Panc1 (cell line): Measurements from ENCODE around the gene C19orf33. TPM values are rescaled to one million over a fixed set of nuclear protein-coding genes. Genes with fewer than 3 reads are reported as not detected.

Experiments
- ATAC-seq: fragments of 200-7000 bp; cut with Tn5 transposase; 2 replicates; pipeline ENCODE4 v1.9.1; 2020; ENCODE audit warnings: mild to moderate bottlenecking, moderate library complexity
- BruUV-seq: library from RNA; stranded (reverse); fragments of 400-500 nt; replicated peaks from 2 replicates; lab custom pipeline; 2021; lab: Mats Ljungman, UMichigan
- CTCF ChIA-PET: fragments of 300-600 bp; sonication (Branson Sonifier 250); formaldehyde crosslinking; loops from one replicate; lab custom pipeline; 2022; ENCODE audit warnings: antibody characterized with exemption; lab: Charles Lee
- POLR2A ChIA-PET: fragments of 300-600 bp; sonication (Branson Sonifier 250); formaldehyde crosslinking; loops from one replicate; lab custom pipeline; 2022; ENCODE audit warnings: antibody characterized with exemption; lab: Charles Lee
- DNase-seq: peaks from one replicate; pipeline ENCODE4 v3.0.0-alpha.2; 2010; ENCODE audit warnings: low read depth, low spot score
- H3K27ac ChIP-seq: 2 replicates; pipeline ENCODE4 v1.5.1; 2011; ENCODE audit warnings: mild to moderate bottlenecking, low read length, inconsistent platforms
- H3K27me3 ChIP-seq: fragments of 200-500 bp; sonication (Bioruptor generic); 2 replicates; pipeline ENCODE4 v1.6.0; 2014; ENCODE audit warnings: low read length, inconsistent platforms; ENCODE audit not compliant: control insufficient read depth, insufficient read depth
- H3K36me3 ChIP-seq: fragments of 200-500 bp; sonication (Bioruptor generic); 2 replicates; pipeline ENCODE4 v1.5.1; 2014; ENCODE audit warnings: inconsistent platforms, mild to moderate bottlenecking, low read length, moderate library complexity; ENCODE audit not compliant: control insufficient read depth, insufficient read depth
- H3K4me1 ChIP-seq: 2 replicates; pipeline ENCODE4 v1.5.1; 2011; ENCODE audit warnings: inconsistent platforms, mild to moderate bottlenecking, low read length, moderate library complexity; ENCODE audit not compliant: control insufficient read depth, insufficient read depth
- H3K4me3 ChIP-seq, 2 experiments: 2 replicates each; pipeline ENCODE4 v1.5.1; 2011 to 2012; ENCODE audit warnings: low read depth in 2 of 2, low read length in 2 of 2, mild to moderate bottlenecking in 2 of 2, inconsistent platforms in 1 of 2, moderate library complexity in 1 of 2
- H3K9me3 ChIP-seq: fragments of 200-500 bp; sonication (Bioruptor generic); 2 replicates; pipeline ENCODE4 v1.5.1; 2014; ENCODE audit warnings: low read depth, mild to moderate bottlenecking, inconsistent platforms, low read length, moderate library complexity; ENCODE audit not compliant: control insufficient read depth, insufficient read depth
- POLR2AphosphoS5 ChIP-seq: IDR thresholded peaks from 2 replicates; pipeline ENCODE4 v1.6.1; 2012; ENCODE audit warnings: mild to moderate bottlenecking, low read depth, low read length, moderate library complexity
- SIN3A ChIP-seq: IDR thresholded peaks from 2 replicates; pipeline ENCODE4 v1.6.1; 2012; ENCODE audit warnings: low read depth, mild to moderate bottlenecking, low read length, moderate library complexity, borderline replicate concordance; ENCODE audit not compliant: insufficient read depth
- TCF7L2 ChIP-seq: IDR thresholded peaks from 2 replicates; pipeline ENCODE4 v1.6.1; 2011; ENCODE audit warnings: mild to moderate bottlenecking, low read depth, low read length, inconsistent platforms
- in situ Hi-C: cut with HindIII; loops from 2 replicates; pipeline ENCODE4 v1.10.0; 2016; ENCODE audit warnings: low sequenced_read_pairs, low pct_unique_long_range_greater_than_20kb
- intact Hi-C: fragments of 100-400 bp; cut with micrococcal nuclease; formaldehyde crosslinking; loops from one replicate; pipeline ENCODE4 v1.10.0; 2022; ENCODE audit not compliant: unreplicated experiment
- total RNA-seq: library from RNA; stranded (reverse); gene quantifications from one replicate; pipeline ENCODE4 v1.2.1, GENCODE V29; 2021; ENCODE audit not compliant: unreplicated experiment
- TF ChIP-seq, protein P1 (sequence below): fragments of 450-650 bp; IDR thresholded peaks from 2 replicates; pipeline ENCODE4 v1.5.1; 2017; ENCODE audit warnings: mild to moderate bottlenecking
- TF ChIP-seq, protein P2 (sequence below), 2 experiments: IDR thresholded peaks; 2 replicates each; pipeline ENCODE4 v1.6.1; 2011 to 2012; ENCODE audit warnings: low read depth in 2 of 2, control low read depth in 1 of 2, low read length in 1 of 2, mild to moderate bottlenecking in 1 of 2, moderate library complexity in 1 of 2; ENCODE audit not compliant: insufficient read depth in 1 of 2

C19orf33 gene
- total RNA-seq, 1 experiment from 2014 or later, result 201 TPM

DNA sequence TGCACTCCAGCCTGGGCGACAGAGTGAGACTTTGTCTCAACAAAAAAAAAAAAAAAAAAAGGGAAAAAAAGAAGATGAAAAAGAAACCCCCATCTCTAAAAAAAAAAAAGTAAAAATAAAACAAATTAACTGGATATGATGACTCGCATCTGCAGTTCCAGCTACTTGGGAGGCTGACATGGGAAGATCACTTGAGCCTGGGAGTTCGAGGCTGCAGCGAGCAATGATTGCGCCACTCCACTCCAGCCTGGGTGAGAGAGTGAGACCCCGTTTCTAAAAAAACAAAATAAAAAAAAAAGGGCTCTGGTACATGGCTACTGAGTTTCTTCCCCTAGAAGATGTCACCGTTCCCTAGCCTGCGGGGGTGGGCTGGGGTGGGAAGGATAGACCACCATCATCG is 29.2 kb downstream of the C19orf33 start:
- H3K27ac ChIP-seq, result no peak overlapping the region
- H3K36me3 ChIP-seq, result no peaks in the 10 kb centered on the region
- peaks cover 4% of the 10 kb centered on the region; the same call in 1 of the 2 replicates for H3K4me1 ChIP-seq
- no peak overlapping the region for H3K4me3 ChIP-seq
- no peaks in the 10 kb centered on the region for H3K27me3 ChIP-seq
- no TSS peak for BruUV-seq
- CTCF ChIA-PET, result interaction anchor here (0.6 kb wide), 1 partner anchor 100 kb away, joined by 17 read pairs; no protein-coding TSS in a partner anchor
- DNase-seq, result no peak
- intact Hi-C loops, result no loop called here
- no peaks in the 10 kb centered on the region for H3K9me3 ChIP-seq
- POLR2A ChIA-PET, result no interaction called here
- TF ChIP-seq, protein P1, sequence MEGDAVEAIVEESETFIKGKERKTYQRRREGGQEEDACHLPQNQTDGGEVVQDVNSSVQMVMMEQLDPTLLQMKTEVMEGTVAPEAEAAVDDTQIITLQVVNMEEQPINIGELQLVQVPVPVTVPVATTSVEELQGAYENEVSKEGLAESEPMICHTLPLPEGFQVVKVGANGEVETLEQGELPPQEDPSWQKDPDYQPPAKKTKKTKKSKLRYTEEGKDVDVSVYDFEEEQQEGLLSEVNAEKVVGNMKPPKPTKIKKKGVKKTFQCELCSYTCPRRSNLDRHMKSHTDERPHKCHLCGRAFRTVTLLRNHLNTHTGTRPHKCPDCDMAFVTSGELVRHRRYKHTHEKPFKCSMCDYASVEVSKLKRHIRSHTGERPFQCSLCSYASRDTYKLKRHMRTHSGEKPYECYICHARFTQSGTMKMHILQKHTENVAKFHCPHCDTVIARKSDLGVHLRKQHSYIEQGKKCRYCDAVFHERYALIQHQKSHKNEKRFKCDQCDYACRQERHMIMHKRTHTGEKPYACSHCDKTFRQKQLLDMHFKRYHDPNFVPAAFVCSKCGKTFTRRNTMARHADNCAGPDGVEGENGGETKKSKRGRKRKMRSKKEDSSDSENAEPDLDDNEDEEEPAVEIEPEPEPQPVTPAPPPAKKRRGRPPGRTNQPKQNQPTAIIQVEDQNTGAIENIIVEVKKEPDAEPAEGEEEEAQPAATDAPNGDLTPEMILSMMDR, result no peak
- TF ChIP-seq POLR2AphosphoS5, result no peak
- TF ChIP-seq, protein P2, sequence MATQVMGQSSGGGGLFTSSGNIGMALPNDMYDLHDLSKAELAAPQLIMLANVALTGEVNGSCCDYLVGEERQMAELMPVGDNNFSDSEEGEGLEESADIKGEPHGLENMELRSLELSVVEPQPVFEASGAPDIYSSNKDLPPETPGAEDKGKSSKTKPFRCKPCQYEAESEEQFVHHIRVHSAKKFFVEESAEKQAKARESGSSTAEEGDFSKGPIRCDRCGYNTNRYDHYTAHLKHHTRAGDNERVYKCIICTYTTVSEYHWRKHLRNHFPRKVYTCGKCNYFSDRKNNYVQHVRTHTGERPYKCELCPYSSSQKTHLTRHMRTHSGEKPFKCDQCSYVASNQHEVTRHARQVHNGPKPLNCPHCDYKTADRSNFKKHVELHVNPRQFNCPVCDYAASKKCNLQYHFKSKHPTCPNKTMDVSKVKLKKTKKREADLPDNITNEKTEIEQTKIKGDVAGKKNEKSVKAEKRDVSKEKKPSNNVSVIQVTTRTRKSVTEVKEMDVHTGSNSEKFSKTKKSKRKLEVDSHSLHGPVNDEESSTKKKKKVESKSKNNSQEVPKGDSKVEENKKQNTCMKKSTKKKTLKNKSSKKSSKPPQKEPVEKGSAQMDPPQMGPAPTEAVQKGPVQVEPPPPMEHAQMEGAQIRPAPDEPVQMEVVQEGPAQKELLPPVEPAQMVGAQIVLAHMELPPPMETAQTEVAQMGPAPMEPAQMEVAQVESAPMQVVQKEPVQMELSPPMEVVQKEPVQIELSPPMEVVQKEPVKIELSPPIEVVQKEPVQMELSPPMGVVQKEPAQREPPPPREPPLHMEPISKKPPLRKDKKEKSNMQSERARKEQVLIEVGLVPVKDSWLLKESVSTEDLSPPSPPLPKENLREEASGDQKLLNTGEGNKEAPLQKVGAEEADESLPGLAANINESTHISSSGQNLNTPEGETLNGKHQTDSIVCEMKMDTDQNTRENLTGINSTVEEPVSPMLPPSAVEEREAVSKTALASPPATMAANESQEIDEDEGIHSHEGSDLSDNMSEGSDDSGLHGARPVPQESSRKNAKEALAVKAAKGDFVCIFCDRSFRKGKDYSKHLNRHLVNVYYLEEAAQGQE (IDR thresholded peaks at IDR 0.05; ENCODE audit: insufficient read depth in 1 of 2, low read depth in 2 of 2, low read length in 1 of 2), result no peak
- TF ChIP-seq SIN3A, result no peak
- TF ChIP-seq TCF7L2, result no peak
- ATAC-seq, result no peak
- in situ Hi-C loops, result no loop called here

DNA sequence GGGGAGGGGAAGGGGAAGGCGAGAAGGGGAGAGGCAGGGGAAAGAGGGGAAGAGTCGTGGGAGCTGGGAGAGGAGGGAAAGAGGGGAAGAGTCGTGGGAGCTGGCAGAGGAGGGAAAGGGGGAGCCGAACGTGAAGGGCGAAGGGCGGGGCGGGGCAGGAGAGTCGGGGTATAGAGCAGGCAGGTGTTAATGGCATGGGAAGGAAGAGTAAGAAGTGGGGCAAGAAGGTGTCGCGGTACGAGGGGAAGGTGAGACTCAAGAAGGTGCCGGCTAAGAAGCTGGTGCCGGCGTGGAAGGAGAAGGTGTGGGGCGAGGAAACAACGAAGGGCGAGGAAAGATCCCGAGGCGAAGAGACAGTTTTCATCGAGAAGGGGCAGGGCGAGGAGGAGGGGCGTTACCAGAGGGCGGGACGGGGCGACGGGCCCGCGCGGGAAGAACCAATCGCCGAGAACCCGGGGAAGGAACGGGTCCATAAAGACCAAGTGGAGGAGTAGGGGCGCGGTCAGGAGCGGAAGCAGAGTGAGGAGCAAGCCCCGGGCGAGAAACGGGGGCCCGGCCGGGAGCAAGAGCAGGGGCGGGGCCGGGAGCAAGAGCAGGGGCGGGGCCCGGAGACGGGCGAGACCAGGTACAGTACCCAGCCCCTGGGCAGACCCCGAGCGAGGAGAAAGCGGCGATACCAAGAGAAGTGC is 32.0 kb downstream of the C19orf33 start:
- H3K27ac ChIP-seq, result peak overlapping the region; percentile 80
- intact Hi-C loops (loop anchor here (1.0 to 2.0 kb wide), 2 partner anchors 91 to 103 kb away; no protein-coding TSS in a partner anchor), in situ Hi-C loops (no loop called here)
- TF ChIP-seq TCF7L2 (no peak), POLR2AphosphoS5 (no peak; the same call in 1 of the 2 replicates), SIN3A (no peak; the same call in 1 of the 2 replicates)
- TF ChIP-seq, protein P1, result no peak
- TF ChIP-seq, protein P2 (IDR thresholded peaks at IDR 0.05; ENCODE audit: insufficient read depth in 1 of 2, low read depth in 2 of 2, low read length in 1 of 2), result no peak
- H3K4me1 ChIP-seq, result peaks cover 4% of the 10 kb centered on the region; the same call in 1 of the 2 replicates
- ATAC-seq, result peak; percentile 89
- POLR2A ChIA-PET, result interaction anchor here (0.6 kb wide), 3 partner anchors 111 to 953 kb away, joined by 3 to 4 read pairs (median 4); no protein-coding TSS in a partner anchor
- H3K27me3 ChIP-seq, result no peaks in the 10 kb centered on the region
- no TSS peak for BruUV-seq
- no peaks in the 10 kb centered on the region for H3K36me3 ChIP-seq
- peak overlapping the region; percentile 72 to 96 for H3K4me3 ChIP-seq
- DNase-seq, result peak; percentile 83
- H3K9me3 ChIP-seq, result no peaks in the 10 kb centered on the region
- CTCF ChIA-PET, result interaction anchor here (0.6 to 1.6 kb wide), 5 partner anchors 38 to 101 kb away, joined by 3 to 10 read pairs (median 5); partner anchors contain the start of gene PSMD8
